Neural progenitor cell (in vitro differentiated cells): ENCODE data around the gene AQP12B. TPM values are rescaled to one million over a fixed set of nuclear protein-coding genes. Genes with fewer than 3 reads are reported as not detected.
"Not testable (repeated sequence)": the region's sequence is repeated elsewhere in the genome, so short reads cannot be mapped to it uniquely, and the experiment has no call there.

Experiments
- DNase-seq: peaks from one replicate; pipeline ENCODE4 v3.0.0-alpha.2; 2016; ENCODE audit warnings: low spot score
- H2AFZ ChIP-seq: fragments of 200-600 bp; sonication (generic); replicated peaks from 2 replicates; pipeline ENCODE4 v1.6.1; 2016; ENCODE audit warnings: antibody characterized with exemption
- H3F3A ChIP-seq: fragments of 200-600 bp; sonication (generic); 2 replicates; pipeline ENCODE4 v1.6.1; 2016; ENCODE audit warnings: antibody characterized with exemption, low read depth
- H3K27ac ChIP-seq: fragments of 200-600 bp; sonication (generic); 2 replicates; pipeline ENCODE4 v1.5.1; 2016; ENCODE audit warnings: mild to moderate bottlenecking
- H3K27me3 ChIP-seq: fragments of 200-600 bp; sonication (generic); 2 replicates; pipeline ENCODE4 v1.6.1; 2016; ENCODE audit warnings: mild to moderate bottlenecking, moderate library complexity
- H3K36me3 ChIP-seq: fragments of 200-600 bp; sonication (generic); 2 replicates; pipeline ENCODE4 v1.5.1; 2016
- H3K4me1 ChIP-seq: fragments of 200-600 bp; sonication (generic); 2 replicates; pipeline ENCODE4 v1.6.1; 2016; ENCODE audit warnings: mixed run types
- H3K4me2 ChIP-seq: fragments of 200-600 bp; sonication (generic); 2 replicates; pipeline ENCODE4 v1.6.1; 2016
- H3K4me3 ChIP-seq: fragments of 200-600 bp; sonication (generic); 2 replicates; pipeline ENCODE4 v1.5.1; 2016
- H3K79me2 ChIP-seq: fragments of 200-600 bp; sonication (generic); 2 replicates; pipeline ENCODE4 v1.6.1; 2016; ENCODE audit warnings: low read depth
- H3K9ac ChIP-seq: fragments of 200-600 bp; sonication (generic); 2 replicates; pipeline ENCODE4 v1.6.1; 2016
- H3K9me3 ChIP-seq: fragments of 200-600 bp; sonication (generic); 2 replicates; pipeline ENCODE4 v1.5.1; 2016; ENCODE audit warnings: low read depth
- H4K20me1 ChIP-seq: fragments of 200-600 bp; sonication (generic); 2 replicates; pipeline ENCODE4 v1.6.1; 2016; ENCODE audit warnings: low read depth
- H3K27ac Mint-ChIP-seq: 3 replicates; pipeline ENCODE4 v1.8.0; 2021; ENCODE audit warnings: mixed read lengths
- H3K27me3 Mint-ChIP-seq: 2 replicates; pipeline ENCODE4 v1.8.0; 2022; ENCODE audit warnings: low read depth, mild to moderate bottlenecking, inconsistent platforms, moderate library complexity, mixed read lengths; ENCODE audit not compliant: insufficient read depth
- H3K36me3 Mint-ChIP-seq: 3 replicates; pipeline ENCODE4 v1.8.0; 2021; ENCODE audit warnings: mixed read lengths
- H3K4me1 Mint-ChIP-seq: 3 replicates; pipeline ENCODE4 v1.8.0; 2021; ENCODE audit warnings: mixed read lengths
- H3K4me3 Mint-ChIP-seq: 3 replicates; pipeline ENCODE4 v1.8.0; 2021; ENCODE audit warnings: mild to moderate bottlenecking, moderate library complexity, mixed read lengths
- H3K9me3 Mint-ChIP-seq: 3 replicates; pipeline ENCODE4 v1.8.0; 2020; ENCODE audit warnings: mixed read lengths
- CTCF ChIP-seq: fragments of 200-600 bp; sonication (generic); IDR thresholded peaks from 2 replicates; pipeline ENCODE4 v1.5.1; 2017; ENCODE audit warnings: antibody characterized with exemption, mild to moderate bottlenecking
- EZH2 ChIP-seq: fragments of 200-600 bp; sonication (generic); IDR thresholded peaks from 2 replicates; pipeline ENCODE4 v1.6.1; 2017; ENCODE audit warnings: antibody characterized with exemption, mild to moderate bottlenecking, moderate library complexity
- EZH2phosphoT487 ChIP-seq: fragments of 200-600 bp; sonication (generic); IDR thresholded peaks from 2 replicates; pipeline ENCODE4 v1.6.1; 2017; ENCODE audit warnings: antibody characterized with exemption
- total RNA-seq: library from RNA; depleted of rRNA; stranded (reverse); fragments of >200 nt; gene quantifications from 2 replicates; pipeline ENCODE4 v1.2.3, GENCODE V29; 2015; ENCODE audit warnings: low replicate concordance

The AQP12B gene
- total RNA-seq, 1 donor from 2014 or later = not detected

- Histone ChIP-seq H3F3A (no peaks in the 10 kb centered on the region), H4K20me1 (no peaks in the 10 kb centered on the region), H3K9me3 (no peaks in the 10 kb centered on the region), H3K27me3 (peaks cover 56% of the 10 kb centered on the region), H3K4me1 (no peaks in the 10 kb centered on the region), H3K36me3 (no peaks in the 10 kb centered on the region), H3K27ac (no peak overlapping the region), H3K79me2 (no peaks in the 10 kb centered on the region), H2AFZ (no peak overlapping the region), H3K4me3 (no peak overlapping the region), H3K4me2 (no peak overlapping the region), H3K9ac (no peak overlapping the region)
- no peak for DNase-seq
- TF ChIP-seq CTCF (no peak), EZH2phosphoT487 (no peak), EZH2 (no peak)
- Mint-ChIP-seq H3K4me3 (no peak overlapping the region), H3K36me3 (no peaks in the 10 kb centered on the region), H3K4me1 (no peaks in the 10 kb centered on the region), H3K27ac (no peak overlapping the region), H3K9me3 (peaks cover 7% of the 10 kb centered on the region), H3K27me3 (no peaks in the 10 kb centered on the region)
These were observed 19.0 kb downstream of the AQP12B start for GRCh38 chr2:240663546-240664190.

GRCh38 chr2:240662681-240663080, 20.0 kb downstream of the AQP12B start:
- Histone ChIP-seq H3K36me3 (no peaks in the 10 kb centered on the region), H3K27ac (no peak overlapping the region), H3K79me2 (no peaks in the 10 kb centered on the region), H3F3A (no peaks in the 10 kb centered on the region), H3K9me3 (no peaks in the 10 kb centered on the region), H3K4me3 (no peak overlapping the region), H4K20me1 (no peaks in the 10 kb centered on the region), H3K4me1 (no peaks in the 10 kb centered on the region), H3K27me3 (peaks cover 65% of the 10 kb centered on the region), H3K9ac (no peak overlapping the region), H3K4me2 (no peak overlapping the region), H2AFZ (no peak overlapping the region)
- Mint-ChIP-seq H3K9me3 (peaks cover 7% of the 10 kb centered on the region), H3K36me3 (no peaks in the 10 kb centered on the region), H3K27me3 (no peaks in the 10 kb centered on the region), H3K4me3 (no peak overlapping the region), H3K4me1 (no peaks in the 10 kb centered on the region), H3K27ac (no peak overlapping the region)
- no peak for DNase-seq
- TF ChIP-seq CTCF = no peak
- no peak for TF ChIP-seq EZH2phosphoT487
- no peak for TF ChIP-seq EZH2

GRCh38 chr2:240659883-240660282, 22.8 kb downstream of the AQP12B start:
- H4K20me1 ChIP-seq, H3K9me3 ChIP-seq, H3K4me3 Mint-ChIP-seq, H3K4me2 ChIP-seq, H3K4me1 Mint-ChIP-seq, H3K9ac ChIP-seq, H3K9me3 Mint-ChIP-seq, H3K4me1 ChIP-seq, H3K4me3 ChIP-seq, H3K27me3 Mint-ChIP-seq, H3K79me2 ChIP-seq, H3K36me3 ChIP-seq, DNase-seq, H3K27ac ChIP-seq, H3K27ac Mint-ChIP-seq, H3K36me3 Mint-ChIP-seq, H3F3A ChIP-seq, H2AFZ ChIP-seq: not testable (repeated sequence)
- H3K27me3 ChIP-seq = peaks cover 43% of the 10 kb centered on the region

- no peaks in the 10 kb centered on the region for H3K4me1 Mint-ChIP-seq
- no peak for DNase-seq
- no peak for TF ChIP-seq EZH2
- no peak for TF ChIP-seq EZH2phosphoT487
- TF ChIP-seq CTCF = no peak
- no peaks in the 10 kb centered on the region for H3K36me3 ChIP-seq
- H3K27me3 Mint-ChIP-seq = peaks cover 9% of the 10 kb centered on the region
- H3K36me3 Mint-ChIP-seq = no peaks in the 10 kb centered on the region
- H3K4me3 ChIP-seq = no peak overlapping the region
- H3F3A ChIP-seq = no peaks in the 10 kb centered on the region
- no peak overlapping the region for H3K4me2 ChIP-seq
- H3K9me3 ChIP-seq = no peaks in the 10 kb centered on the region
- H4K20me1 ChIP-seq = no peaks in the 10 kb centered on the region
- no peak overlapping the region for H3K27ac ChIP-seq
- H2AFZ ChIP-seq = peak overlapping the region; percentile 63
- no peaks in the 10 kb centered on the region for H3K4me1 ChIP-seq
- H3K4me3 Mint-ChIP-seq = no peak overlapping the region
- H3K27ac Mint-ChIP-seq = no peak overlapping the region
- no peaks in the 10 kb centered on the region for H3K79me2 ChIP-seq
- H3K27me3 ChIP-seq = peaks cover 26% of the 10 kb centered on the region
- no peak overlapping the region for H3K9ac ChIP-seq
- peaks cover 2% of the 10 kb centered on the region for H3K9me3 Mint-ChIP-seq
These were observed 26.5 kb downstream of the AQP12B start for GRCh38 chr2:240655931-240656886.
